Lung (tissue), 12 donors: Measurements from ENCODE around the gene NUP42. TPM values are rescaled to one million over a fixed set of nuclear protein-coding genes. Genes with fewer than 3 reads are reported as not detected.

ENCODE experiments used
- ATAC-seq: fragments of 200-7000 bp; cut with Tn5 transposase; one replicate; pipeline ENCODE4 v1.9.1; 2020; ENCODE audit warnings: moderate number of reproducible peaks; ENCODE audit not compliant: insufficient read depth, low FRiP score
- DNase-seq, 3 donors: peaks; one replicate each; pipeline ENCODE4 v3.0.0-alpha.2; 2013 to 2017
- H3K27ac ChIP-seq, 2 donors: one replicate each; pipeline ENCODE4 v1.5.1; 2013; ENCODE audit warnings: mild to moderate bottlenecking in 2 of 2, moderate library complexity in 2 of 2, control low read depth in 1 of 2, inconsistent platforms in 1 of 2, low read depth in 1 of 2, low read length in 1 of 2
- H3K27me3 ChIP-seq, 3 donors: one replicate each; pipeline ENCODE4 v1.5.1; 2013; ENCODE audit warnings: low read length in 2 of 3; ENCODE audit not compliant: control insufficient read depth in 3 of 3, insufficient read depth in 3 of 3
- H3K36me3 ChIP-seq, 4 donors: one replicate each; pipeline ENCODE4 v1.5.1; 2013; ENCODE audit warnings: low read length in 4 of 4, mild to moderate bottlenecking in 1 of 4, moderate library complexity in 1 of 4; ENCODE audit not compliant: control insufficient read depth in 4 of 4, insufficient read depth in 4 of 4
- H3K4me1 ChIP-seq, 5 donors: one replicate each; pipeline ENCODE4 v1.5.1; 2013; ENCODE audit warnings: low read length in 5 of 5, mild to moderate bottlenecking in 2 of 5, moderate library complexity in 1 of 5; ENCODE audit not compliant: control insufficient read depth in 5 of 5, insufficient read depth in 5 of 5
- H3K4me3 ChIP-seq: one replicate; pipeline ENCODE4 v1.5.1; 2013; ENCODE audit warnings: mild to moderate bottlenecking, control low read depth, moderate library complexity
- H3K9ac ChIP-seq, 2 donors: one replicate each; pipeline ENCODE4 v1.5.1; 2013; ENCODE audit warnings: low read length in 2 of 2, control low read depth in 1 of 2; ENCODE audit not compliant: insufficient read depth in 1 of 2
- H3K9me3 ChIP-seq, 4 donors: one replicate each; pipeline ENCODE4 v1.5.1; 2013; ENCODE audit warnings: low read length in 3 of 4, mild to moderate bottlenecking in 1 of 4, moderate library complexity in 1 of 4; ENCODE audit not compliant: control insufficient read depth in 4 of 4, insufficient read depth in 3 of 4
- WGBS, 2 donors: extraction: QIAGEN DNeasy Blood & Tissue Kit; methylation state at CpG; one replicate each; pipeline ENCODE4 v1.1.7; 2013; 5-methylcytosine and 5-hydroxymethylcytosine counted together
- polyA plus RNA-seq, 2 donors: library from polyadenylated mRNA; stranded (reverse); fragments of 200-250 nt; gene quantifications; one replicate each; pipeline ENCODE4 v1.2.1, GENCODE V29; 2013
- total RNA-seq, 2 donors: library from RNA; depleted of rRNA in 1 of 2; stranded (reverse); fragments of >200 nt in 1 of 2; gene quantifications; one replicate each; pipeline ENCODE4 v1.2.1, GENCODE V29; 2014 to 2021
- TF ChIP-seq, protein P1 (sequence below): IDR thresholded peaks from 2 replicates; pipeline ENCODE4 v1.5.1; 2012; ENCODE audit warnings: mild to moderate bottlenecking; ENCODE audit errors: control extremely low read depth, extremely low read depth
- donor health status: control.
- donor health status: control.
- donor health status: Bipolar disorder and iron deficiency.
- donor health status: healthy.
- donor health status: DM: yes; HTN: yes; CAD: no.

NUP42 gene
- total and polyA plus RNA-seq, 4 donors: 20.2 to 45.3 (median 23.0) TPM

DNA sequence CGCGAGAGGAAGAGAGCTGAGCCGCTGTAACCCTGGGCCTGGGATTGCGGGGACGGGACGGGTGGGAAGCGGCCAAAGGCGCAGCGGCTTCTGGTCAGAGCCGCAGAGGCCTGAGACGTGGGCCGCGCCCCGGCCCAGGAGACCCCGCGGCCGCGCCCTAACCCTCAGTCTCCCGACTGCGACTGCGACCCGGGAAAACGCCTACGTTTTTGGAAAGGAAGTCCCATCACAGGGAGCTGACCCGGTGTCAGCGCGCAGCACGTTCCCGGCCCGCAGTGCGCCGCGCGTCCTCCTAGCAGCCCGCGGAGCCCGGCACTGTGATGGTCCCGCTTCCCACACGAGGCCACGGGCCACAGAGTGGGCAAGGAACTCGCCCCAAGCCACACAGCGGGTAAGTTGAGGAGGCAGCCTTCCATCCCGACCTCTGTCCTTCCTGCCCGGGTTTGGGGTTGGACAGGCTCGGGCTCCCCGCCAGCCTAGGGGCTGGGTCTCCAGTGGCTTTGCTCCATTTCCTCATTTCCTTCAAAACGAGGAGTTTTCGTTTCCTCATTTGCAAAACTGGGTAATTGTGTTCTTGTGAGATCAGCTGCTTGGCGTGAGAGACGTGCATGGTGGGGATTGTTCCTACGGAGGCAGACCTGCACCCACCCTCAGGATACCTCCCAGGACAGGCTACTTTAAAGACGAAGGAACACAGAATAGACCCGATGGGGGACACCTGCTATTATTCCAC, 65.9 kb downstream of the NUP42 start:
- peak overlapping the region in 1 of 2 donors; percentile 11 for H3K9ac ChIP-seq
- peaks cover 0 to 6% (median 0%) of the 10 kb centered on the region in 3 donors for H3K27me3 ChIP-seq
- WGBS, 2 donors: 3 to 11% methylated on average over 53 of the region's 53 CpGs
- peaks cover 0 to 11% (median 2%) of the 10 kb centered on the region in 5 donors for H3K4me1 ChIP-seq
- peak overlapping the region; percentile 54 to 65 for H3K27ac ChIP-seq
- DNase-seq (peak; percentile 31 to 57 (median 36)), ATAC-seq (peak; percentile 70)
- TF ChIP-seq, protein P1, sequence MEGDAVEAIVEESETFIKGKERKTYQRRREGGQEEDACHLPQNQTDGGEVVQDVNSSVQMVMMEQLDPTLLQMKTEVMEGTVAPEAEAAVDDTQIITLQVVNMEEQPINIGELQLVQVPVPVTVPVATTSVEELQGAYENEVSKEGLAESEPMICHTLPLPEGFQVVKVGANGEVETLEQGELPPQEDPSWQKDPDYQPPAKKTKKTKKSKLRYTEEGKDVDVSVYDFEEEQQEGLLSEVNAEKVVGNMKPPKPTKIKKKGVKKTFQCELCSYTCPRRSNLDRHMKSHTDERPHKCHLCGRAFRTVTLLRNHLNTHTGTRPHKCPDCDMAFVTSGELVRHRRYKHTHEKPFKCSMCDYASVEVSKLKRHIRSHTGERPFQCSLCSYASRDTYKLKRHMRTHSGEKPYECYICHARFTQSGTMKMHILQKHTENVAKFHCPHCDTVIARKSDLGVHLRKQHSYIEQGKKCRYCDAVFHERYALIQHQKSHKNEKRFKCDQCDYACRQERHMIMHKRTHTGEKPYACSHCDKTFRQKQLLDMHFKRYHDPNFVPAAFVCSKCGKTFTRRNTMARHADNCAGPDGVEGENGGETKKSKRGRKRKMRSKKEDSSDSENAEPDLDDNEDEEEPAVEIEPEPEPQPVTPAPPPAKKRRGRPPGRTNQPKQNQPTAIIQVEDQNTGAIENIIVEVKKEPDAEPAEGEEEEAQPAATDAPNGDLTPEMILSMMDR: no peak
- H3K4me3 ChIP-seq: no peak overlapping the region
- H3K9me3 ChIP-seq: peaks cover 0 to 2% (median 0%) of the 10 kb centered on the region in 4 donors
- H3K36me3 ChIP-seq: peaks cover 0 to 4% (median 0%) of the 10 kb centered on the region in 4 donors

DNA sequence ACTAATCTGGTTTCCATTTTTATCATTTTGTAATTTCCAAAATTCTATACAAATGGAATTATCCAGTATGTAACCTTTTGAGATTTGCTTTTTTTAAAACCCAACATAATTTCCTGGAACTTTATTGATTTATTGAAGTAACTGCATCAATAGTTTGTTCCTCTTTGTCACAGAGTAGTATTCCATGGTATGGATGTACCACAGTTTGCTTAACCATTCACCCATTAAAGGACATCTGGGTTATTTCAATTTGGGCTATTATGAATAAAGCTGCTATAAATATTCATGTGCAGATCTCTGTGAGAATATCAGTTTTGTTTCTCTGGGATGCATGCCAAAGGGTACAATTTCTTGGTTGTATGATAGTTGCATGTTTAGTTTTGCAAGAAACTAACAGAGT, 67.6 kb downstream of the NUP42 start:
- Histone ChIP-seq H3K27me3 (peaks cover 0 to 6% (median 0%) of the 10 kb centered on the region in 3 donors), H3K27ac (no peak overlapping the region), H3K9ac (no peak overlapping the region), H3K9me3 (peaks cover 0 to 2% (median 0%) of the 10 kb centered on the region in 4 donors), H3K36me3 (peaks cover 0 to 4% (median 0%) of the 10 kb centered on the region in 4 donors), H3K4me1 (peaks cover 0 to 7% (median 0%) of the 10 kb centered on the region in 5 donors), H3K4me3 (no peak overlapping the region)
- TF ChIP-seq, protein P1: no peak
- DNase-seq (no peak), ATAC-seq (no peak)

Other genes starting within 250 kb of the NUP42 start
- gene HYCC1, start 167.9 kb upstream of the NUP42 start, total RNA-seq: 10 to 100 TPM; 54.4 to 62.5 TPM
- gene HYCC1, start 167.9 kb upstream of the NUP42 start, polyA plus RNA-seq: 10 to 100 TPM in 1 of 2 donors, 1 to 10 TPM in 1; 7.3 to 16.0 TPM
- 10 to 100 TPM; 20.9 to 38.1 TPM for gene KLHL7, start 76.3 kb upstream of the NUP42 start, total RNA-seq
- gene KLHL7, start 76.3 kb upstream of the NUP42 start, polyA plus RNA-seq: 10 to 100 TPM; 11.5 to 14.3 TPM
- 100 to 1,000 TPM in 1 of 2 donors, 10 to 100 TPM in 1; 58.5 to 127 TPM for gene GPNMB, start 64.7 kb downstream of the NUP42 start, total RNA-seq
- gene GPNMB, start 64.7 kb downstream of the NUP42 start, polyA plus RNA-seq: 10 to 100 TPM; 47.7 to 96.6 TPM
- 10 to 100 TPM; 49.0 to 51.7 TPM for gene MALSU1, start 117.3 kb downstream of the NUP42 start, total RNA-seq
- gene MALSU1, start 117.3 kb downstream of the NUP42 start, polyA plus RNA-seq: 10 to 100 TPM; 26.8 to 41.1 TPM